GM21619 (cell line): Measurements from ENCODE around the gene CNPY3.
A peak's percentile ranks its signal among the peaks of the same experiment; 100 is the strongest.
"Not testable (repeated sequence)": the region's sequence is repeated elsewhere in the genome, so short reads cannot be mapped to it uniquely, and the experiment has no call there.

ENCODE experiments used
- ATAC-seq: cut with Tn5 transposase; IDR thresholded peaks from one replicate; pipeline ENCODE4 v1.9.1; 2021; ENCODE audit not compliant: unreplicated experiment

CNPY3 gene

DNA sequence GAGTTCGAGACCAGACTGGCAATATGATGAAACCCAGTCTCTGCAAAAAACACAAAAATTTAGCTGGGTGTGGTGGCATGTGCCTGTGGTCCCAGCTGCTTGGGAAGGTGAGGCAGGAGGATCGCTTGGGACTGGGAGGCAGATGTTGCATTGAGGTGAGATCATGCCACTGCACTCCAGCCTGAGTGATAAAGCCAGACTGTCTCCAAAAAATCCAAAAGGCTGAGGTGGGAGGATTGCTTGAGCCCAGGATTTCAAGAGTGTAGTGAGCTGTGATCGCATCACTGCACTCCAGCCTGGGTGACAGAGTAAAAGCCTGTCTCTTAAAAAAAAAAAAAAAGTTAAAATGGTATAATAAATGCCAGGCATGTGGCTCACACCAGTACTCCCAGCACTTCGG is 14.7 kb upstream of the CNPY3 start:
- ATAC-seq: no peak

DNA sequence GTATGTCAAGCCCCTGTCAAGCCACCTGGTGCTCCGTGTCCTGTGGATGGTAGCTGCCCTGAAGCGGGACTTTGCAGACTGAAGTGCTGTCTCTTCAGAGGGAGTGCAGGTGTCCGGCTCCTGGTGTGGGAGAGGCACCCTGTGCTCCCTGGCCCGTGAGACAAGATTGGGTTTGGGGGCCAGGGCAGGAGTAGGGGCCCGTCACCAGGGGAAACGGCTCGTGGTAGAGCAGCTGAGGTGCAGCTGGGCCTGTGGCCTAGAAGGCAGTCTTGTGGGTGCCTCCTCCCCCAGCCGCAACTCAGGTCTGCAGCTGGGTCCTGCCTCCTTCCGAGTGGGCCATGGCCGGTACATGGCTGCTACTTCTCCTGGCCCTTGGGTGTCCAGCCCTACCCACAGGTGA is 13.5 kb upstream of the CNPY3 start, which contains the start of gene PTCRA:
PTCRA (plus strand) TSS at position 322 of the 400 bp plus-strand sequence; CDS start at position 339, 17 bp downstream.
- no peak for ATAC-seq

DNA sequence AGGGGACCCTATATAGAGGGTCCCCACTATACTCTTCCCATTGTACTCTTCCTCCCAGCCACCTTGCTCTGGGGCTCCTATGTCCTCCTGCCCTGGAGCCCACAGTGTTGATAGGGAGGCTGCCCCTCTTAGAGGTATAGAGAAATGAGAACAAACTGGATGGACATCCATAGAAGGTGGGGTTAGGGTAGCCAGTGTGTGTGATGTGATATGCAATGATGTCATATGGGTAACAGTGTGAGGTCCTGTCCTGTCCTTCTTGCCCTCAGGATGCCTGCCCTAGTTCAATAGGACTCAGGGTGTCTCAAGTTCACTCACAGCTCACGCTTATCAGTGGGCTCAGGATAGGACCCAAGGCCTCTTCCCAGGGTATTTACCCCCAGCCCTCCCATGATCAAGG is 13.0 kb upstream of the CNPY3 start:
- ATAC-seq: no peak

DNA sequence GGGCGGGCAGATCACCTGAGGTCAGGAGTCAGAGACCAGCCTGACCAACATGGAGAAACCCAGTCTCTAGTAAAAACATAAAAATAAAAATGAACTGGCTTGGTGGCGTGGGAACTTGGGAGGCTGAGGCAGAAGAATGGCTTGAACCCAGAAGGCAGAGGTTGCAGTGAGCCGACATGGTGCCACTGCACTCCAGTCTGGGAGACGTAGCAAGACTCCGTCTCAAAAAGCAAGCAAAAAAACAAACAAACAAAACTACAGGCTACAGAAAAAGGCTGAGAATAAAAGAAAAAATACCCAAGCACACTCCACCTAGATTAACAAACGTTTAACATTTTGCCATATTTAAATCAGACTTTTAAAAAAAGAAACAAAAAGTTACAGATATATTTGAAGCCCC is 7.5 kb upstream of the CNPY3 start:
- ATAC-seq: no peak

DNA sequence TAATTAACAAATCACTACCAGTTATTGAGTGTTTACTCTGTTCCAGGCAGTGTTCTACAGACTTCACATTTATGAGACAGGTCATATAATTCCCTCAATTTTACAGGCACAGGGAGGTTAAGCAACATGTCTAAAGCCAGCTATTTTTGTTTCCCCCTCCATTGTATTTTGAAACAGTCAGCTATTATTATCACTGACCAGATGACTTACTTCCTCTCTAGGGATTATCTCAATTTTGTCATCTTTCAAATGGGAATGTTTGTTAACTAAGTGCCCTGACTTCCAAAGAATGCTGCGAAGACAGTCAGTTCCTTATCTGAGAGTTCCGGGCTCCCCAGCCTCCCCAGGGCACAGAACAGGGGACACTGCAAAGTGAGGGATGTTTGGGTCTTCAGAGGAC is 5.6 kb upstream of the CNPY3 start:
- no peak for ATAC-seq

DNA sequence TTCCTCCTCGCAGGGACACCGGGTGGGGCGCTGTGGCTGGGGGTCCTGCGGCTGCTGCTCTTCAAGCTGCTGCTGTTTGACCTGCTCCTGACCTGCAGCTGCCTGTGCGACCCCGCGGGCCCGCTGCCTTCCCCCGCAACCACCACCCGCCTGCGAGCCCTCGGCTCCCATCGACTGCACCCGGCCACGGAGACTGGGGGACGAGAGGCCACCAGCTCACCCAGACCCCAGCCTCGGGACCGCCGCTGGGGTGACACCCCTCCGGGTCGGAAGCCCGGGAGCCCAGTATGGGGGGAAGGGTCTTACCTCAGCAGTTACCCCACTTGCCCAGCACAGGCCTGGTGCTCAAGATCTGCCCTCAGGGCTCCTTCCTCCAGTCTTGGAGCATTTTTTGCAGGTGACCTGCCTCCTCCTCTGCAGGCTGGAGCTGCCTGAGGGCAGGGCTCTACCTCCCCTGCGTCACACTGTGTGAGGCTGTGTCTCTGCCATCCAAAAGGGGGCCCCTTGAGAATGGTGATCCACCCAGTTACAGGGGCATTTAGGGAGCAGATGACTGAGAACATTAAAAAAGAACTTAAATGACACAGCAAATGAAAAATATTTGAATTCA is 3.9 kb upstream of the CNPY3 start:
- ATAC-seq: no peak

DNA sequence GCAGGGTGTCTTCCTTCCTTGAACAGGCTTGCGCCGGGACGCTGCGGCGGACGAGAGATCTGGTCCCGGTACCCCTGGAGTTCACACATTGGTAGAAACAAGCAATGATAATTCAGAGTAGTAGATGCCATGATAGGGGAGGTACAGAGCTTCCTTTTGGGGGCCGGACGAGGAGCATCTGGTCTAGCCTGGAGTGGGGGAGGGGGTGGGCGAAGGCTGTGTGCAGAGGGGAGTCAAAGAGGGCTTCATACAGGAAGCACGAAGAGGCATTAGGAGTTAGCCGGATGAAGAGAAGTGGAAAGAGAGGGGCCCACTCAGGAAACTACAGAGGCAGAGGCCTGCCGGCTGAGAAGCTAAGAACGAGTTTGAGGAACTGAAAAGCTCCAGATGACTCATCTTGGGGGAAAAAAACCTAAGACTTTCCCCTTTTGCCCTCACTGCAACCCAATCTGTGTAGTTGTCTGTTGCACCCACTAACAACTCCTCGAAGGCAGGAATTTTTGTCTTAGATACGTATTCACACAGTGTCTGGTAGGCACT is 611 bp downstream of the CNPY3 start:
- ATAC-seq: peak; percentile 44

DNA sequence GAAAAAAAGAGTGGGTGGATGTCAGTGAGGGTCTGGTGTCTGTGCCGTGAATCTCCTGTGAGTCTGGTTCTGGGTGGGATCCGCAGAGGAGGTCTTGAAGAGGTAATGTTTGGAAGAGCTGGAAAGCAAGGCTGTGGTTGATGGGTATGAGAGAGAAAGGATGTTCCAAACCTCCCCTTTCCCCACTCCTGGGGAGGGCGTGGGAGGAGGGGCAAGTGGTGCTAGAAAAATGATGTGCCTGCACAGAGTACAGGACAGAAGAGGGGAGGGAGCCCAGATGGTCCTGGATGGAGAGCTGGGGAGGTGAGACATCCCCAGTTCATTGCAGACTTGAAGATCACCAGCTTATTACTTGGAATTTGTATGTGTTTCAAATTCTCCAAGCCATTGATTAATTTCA is 3.1 kb downstream of the CNPY3 start:
- ATAC-seq: no peak

DNA sequence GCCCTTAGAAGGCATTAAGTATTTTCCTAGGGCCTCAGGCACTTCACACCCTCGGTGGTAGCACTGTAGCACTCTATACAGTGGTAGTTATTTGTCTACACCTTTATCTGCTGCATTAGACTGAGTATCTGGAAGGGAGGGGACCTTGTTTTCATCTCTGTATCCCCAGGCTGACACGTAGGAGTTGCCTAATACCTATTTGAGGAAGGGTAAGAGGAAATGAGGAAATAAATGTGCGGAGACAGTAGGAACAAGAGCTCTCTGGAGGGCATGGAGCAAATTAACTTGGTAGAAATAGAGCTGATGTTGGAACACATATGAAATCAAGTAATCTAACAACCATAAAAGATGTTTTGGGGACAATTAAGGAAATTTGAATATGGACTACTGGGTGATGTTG is 3.9 kb downstream of the CNPY3 start:
- ATAC-seq: no peak

DNA sequence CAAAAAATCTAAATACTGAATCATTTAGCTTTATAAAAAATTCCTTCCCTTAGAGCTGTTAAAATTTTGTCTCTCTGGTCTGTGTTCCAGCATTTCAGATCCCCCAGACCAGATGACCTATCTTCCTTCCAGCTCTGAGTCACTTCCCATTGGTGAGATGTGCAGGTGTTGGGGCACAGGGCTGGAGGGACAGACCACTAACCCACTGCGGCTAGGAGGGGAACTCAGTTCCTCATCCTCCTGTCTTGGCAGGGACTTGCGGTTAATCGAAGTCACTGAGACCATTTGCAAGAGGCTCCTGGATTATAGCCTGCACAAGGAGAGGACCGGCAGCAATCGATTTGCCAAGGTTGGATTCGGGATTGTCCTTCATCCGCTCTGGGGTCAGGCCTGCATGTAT is 6.0 kb downstream of the CNPY3 start:
- no peak for ATAC-seq

DNA sequence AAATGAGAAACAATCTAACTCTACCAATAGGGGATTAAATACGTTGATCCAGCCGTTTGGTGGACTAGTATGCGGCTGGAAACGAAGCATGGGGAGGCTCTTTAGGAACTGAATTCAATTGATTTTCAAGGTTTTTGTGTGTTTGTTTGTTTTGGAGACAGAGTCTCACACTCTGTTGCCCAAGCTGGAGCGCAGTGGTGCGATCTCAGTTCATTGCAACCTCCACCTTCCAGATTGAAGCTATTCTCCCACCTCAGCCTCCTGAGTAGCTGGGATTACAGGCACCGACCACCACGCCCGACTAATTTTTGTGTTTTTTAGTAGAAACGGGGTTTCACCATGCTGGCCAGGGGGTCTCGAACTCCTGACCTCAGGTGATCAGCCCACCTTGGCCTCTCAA is 7.1 kb downstream of the CNPY3 start:
- ATAC-seq: no peak

DNA sequence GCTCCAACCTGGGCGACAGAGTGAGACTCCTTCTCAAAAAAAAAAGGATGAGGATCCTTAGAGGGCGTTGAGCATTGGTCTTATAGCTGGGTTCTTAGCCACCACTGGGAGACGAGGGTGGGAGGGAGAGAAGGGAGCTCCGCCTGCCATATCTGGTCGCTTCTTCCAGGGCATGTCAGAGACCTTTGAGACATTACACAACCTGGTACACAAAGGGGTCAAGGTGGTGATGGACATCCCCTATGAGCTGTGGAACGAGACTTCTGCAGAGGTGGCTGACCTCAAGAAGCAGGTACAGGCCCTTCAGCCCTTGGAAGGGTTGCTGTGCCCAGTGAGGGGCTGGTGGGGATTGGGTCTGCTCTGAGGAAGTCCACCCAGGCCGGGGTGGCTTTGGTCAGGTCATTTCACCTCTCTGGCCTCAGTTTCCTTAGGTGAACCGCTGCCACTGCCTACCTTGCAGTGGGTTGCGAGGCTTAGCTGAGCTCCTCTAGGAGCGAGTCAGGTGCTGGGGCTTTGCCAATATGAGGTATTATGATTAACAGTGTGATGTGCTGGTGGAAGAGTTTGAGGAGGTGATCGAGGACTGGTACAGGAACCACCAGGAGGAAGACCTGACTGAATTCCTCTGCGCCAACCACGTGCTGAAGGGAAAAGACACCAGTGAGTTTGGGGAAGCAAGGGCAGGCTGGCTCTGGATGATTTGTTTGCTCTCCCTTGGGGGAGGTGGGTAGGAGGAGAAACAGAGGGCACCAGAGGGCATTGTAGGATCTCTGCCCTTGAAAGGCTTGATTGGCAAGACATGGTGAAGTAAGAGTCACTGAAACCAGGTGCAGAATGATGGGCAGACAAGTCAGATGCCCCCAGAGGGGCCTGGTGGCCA is 8.5 kb downstream of the CNPY3 start:
- no peak for ATAC-seq

DNA sequence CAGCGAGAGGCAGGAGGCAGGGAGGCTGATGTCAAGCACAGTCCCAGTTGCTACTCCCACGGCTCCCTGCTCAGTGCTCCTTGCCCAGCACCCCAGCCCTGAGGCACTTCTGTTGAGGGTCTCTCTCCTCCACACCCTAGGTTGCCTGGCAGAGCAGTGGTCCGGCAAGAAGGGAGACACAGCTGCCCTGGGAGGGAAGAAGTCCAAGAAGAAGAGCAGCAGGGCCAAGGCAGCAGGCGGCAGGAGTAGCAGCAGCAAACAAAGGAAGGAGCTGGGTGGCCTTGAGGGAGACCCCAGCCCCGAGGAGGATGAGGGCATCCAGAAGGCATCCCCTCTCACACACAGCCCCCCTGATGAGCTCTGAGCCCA is 9.1 kb downstream of the CNPY3 start:
- ATAC-seq: no peak

DNA sequence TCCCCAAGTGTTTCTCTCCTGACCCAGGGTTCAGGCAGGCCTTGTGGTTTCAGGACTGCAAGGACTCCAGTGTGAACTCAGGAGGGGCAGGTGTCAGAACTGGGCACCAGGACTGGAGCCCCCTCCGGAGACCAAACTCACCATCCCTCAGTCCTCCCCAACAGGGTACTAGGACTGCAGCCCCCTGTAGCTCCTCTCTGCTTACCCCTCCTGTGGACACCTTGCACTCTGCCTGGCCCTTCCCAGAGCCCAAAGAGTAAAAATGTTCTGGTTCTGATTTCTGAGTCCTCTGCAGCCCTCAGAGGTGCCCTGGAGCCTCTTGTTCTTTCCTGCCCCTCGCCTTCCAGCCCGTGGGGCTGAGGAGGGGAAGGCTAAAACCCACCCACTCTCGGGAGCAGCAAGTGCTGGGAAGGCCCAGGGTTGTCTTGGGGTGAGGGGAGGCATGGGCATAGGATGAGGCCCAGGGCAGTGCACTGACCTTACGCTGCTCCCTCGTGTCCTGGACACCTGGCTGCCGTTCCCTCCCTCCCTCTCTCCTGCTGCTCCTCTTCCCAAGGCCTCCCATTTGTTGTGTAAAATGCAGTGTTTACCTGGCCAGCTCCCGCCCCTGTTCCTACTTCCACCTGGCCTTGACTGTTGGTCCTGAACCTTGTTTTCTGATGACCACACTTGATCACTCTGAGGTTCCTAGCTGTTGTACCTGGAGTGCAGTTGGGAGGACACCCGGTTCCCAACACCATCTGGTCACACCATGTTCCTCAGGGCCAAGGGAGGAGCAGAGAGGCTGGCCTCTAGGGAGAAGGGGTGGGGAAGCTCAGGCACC is 9.9 kb downstream of the CNPY3 start:
- no peak for ATAC-seq

DNA sequence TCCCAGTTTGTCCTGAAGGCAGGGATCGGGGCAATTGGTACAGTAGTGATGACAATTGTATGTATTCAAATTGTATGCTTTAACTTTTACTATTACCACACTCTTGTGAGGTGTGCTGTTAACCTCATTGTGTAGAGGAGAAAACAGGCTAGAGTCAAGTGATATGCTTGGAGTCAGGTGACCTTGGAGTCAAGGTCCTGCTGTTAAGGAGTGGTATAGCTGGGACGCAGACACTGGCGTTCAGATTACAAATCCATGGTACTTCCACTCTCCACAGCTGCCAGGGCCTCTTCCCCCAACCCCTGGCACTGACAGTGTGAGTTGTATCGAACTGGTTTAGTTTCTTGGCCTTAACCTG is 10.5 kb downstream of the CNPY3 start:
- ATAC-seq: no peak

DNA sequence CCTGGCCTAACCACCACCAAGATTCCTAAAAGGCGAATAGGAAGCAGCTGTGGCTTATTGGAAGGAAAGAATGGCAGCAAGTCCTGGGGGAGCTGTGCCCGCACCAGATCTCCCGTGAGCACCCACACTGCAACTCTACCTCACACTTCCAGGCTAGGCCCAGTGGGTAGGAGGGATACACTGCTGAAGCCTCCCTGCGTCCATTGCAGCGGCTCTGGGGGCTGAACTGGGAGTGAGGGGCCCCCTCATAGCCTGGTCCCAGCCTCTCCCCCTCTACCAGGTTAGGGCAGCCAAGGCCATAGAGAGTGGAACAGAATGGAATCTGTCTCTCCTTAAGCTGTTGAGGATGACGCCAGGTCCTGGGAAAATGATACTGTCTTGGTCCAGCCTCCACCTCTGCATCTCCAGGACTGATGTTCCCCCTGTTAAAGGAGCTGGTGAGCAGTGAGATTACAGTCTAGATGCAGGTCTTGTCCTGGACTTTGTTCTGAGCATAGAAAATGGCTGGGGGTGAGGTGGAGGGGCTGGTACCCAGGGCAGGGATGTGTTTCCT is 11.3 kb downstream of the CNPY3 start:
- no peak for ATAC-seq

DNA sequence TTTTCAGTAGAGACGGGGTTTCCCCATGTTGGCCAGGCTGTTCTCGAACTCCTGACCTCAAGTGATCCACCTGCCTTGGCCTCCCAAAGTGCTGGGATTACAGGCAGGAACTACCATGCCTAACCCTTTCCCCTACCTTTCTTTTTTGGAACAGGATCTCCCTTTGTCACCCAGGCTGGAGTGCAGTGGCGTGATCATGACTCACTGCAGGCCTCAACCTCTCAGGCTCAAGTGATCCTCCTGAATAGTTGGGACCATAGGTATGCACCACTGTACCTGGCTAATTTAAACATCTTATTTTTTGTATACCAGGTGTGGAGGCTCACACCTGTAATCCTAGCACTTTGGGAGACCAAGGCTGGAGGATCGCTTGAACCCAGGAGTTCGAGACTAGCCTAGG is 12.1 kb downstream of the CNPY3 start:
- ATAC-seq: not testable (repeated sequence)

DNA sequence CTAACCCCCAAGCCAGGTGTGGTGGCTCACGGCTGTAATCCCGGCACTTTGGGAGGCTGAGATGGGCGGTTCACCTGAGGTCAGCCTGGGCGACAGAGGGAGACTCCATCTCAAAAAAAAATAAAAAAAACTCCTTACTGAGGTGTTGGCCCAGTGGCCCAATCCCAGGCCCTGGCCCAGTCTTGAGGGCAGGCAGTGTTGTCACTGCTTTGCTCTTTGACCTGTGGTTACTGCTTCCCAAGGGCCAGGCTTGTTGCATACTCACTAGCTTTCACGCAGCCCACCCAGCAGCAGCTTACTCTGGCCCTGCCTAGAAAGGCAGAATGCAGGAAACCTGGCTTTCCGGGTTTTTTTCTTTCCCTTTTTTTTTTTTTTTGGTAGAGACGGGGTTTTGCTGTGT is 13.2 kb downstream of the CNPY3 start:
- ATAC-seq: no peak

DNA sequence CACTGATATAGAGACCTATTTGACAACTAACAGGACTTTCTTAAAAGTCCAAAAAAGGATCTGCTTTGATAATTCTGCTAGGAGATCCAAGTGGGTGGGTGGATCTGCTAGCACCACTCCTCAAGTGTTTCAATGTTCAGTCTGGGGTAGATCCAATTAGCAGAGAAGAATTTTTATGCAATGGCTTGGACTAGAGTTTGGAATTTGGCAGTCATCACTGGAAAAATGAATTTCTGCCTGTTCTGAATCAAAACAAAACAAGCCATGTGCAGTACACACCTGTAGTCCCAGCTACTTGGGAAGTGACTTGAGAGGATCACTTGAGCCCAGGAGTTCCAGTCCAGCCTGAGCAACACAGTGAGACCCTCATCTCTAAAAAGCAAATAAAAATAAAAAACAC is 18.7 kb downstream of the CNPY3 start:
- ATAC-seq: no peak

DNA sequence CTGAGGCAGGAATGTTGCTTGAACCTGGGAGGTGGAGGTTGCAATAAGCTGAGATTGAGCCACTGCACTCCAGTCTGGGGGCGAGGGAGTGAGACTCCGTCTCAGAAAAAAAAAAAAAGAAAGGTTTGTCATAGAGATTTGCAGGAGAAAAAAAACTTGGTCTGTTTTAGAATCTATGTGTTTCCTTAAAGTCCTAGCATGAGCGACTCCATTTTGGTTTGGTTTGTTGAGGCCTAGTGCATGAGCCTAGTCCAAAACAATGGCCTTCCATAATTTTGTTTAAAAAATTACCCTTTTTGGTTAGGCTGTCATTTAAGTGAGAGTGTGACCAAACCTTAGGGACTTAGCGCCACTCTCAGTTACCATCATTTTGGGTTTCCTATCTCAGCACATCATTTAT is 23.1 kb downstream of the CNPY3 start:
- ATAC-seq: no peak

DNA sequence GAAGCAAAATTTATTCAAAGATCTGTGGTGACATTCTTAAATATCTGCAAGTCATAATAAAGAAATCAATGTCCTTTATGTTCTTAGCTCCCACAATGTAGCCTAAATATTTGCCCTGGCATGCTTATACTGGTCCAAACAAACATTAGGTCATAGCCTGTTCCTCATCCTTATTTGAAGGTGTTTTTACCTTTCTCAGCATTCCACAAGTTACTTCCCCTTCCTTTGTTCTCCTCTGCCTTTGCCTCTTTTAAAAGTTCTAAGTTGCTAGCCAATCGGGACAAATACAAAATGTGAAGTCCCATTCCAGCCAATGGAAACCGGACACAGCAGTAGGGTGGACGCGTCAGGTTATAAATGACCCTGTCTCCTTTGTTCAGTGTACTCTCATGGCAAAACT is 25.1 kb downstream of the CNPY3 start:
- ATAC-seq: not testable (repeated sequence)
